Nephron progenitor cell (in vitro differentiated cells): ENCODE data around the gene A4GALT.
A peak's percentile ranks its signal among the peaks of the same experiment; 100 is the strongest.
"Not testable (repeated sequence)": the region's sequence is repeated elsewhere in the genome, so short reads cannot be mapped to it uniquely, and the experiment has no call there.

ENCODE experiments used
- DNase-seq: peaks from one replicate; pipeline ENCODE4 v3.0.0; 2021
- H3K27ac Mint-ChIP-seq: 2 replicates; pipeline ENCODE4 v1.8.0; 2021; ENCODE audit warnings: mild to moderate bottlenecking, moderate library complexity, mixed read lengths
- H3K27me3 Mint-ChIP-seq: 2 replicates; pipeline ENCODE4 v1.8.0; 2021; ENCODE audit warnings: mild to moderate bottlenecking, low read depth, mixed read lengths; ENCODE audit not compliant: poor library complexity
- H3K36me3 Mint-ChIP-seq: 2 replicates; pipeline ENCODE4 v1.8.0; 2021; ENCODE audit warnings: low read depth, mixed read lengths
- H3K4me1 Mint-ChIP-seq: 2 replicates; pipeline ENCODE4 v1.8.0; 2021; ENCODE audit warnings: mixed read lengths
- H3K4me3 Mint-ChIP-seq: 2 replicates; pipeline ENCODE4 v1.8.0; 2021; ENCODE audit warnings: mild to moderate bottlenecking, moderate library complexity, mixed read lengths
- H3K9me3 Mint-ChIP-seq: 2 replicates; pipeline ENCODE4 v1.8.0; 2021; ENCODE audit warnings: mild to moderate bottlenecking, moderate library complexity, mixed read lengths
- CTCF ChIP-seq: fragments of 200-600 bp; sonication (generic); IDR thresholded peaks from 2 replicates; pipeline ENCODE4 v1.5.0; 2021; ENCODE audit warnings: antibody characterized with exemption

The A4GALT gene

GRCh38 chr22:42754658-42755057, 34.0 kb upstream of the A4GALT start:
- H3K4me3 Mint-ChIP-seq, result no peak overlapping the region
- no peak for TF ChIP-seq CTCF
- H3K9me3 Mint-ChIP-seq, result peaks cover 7% of the 10 kb centered on the region

DNA sequence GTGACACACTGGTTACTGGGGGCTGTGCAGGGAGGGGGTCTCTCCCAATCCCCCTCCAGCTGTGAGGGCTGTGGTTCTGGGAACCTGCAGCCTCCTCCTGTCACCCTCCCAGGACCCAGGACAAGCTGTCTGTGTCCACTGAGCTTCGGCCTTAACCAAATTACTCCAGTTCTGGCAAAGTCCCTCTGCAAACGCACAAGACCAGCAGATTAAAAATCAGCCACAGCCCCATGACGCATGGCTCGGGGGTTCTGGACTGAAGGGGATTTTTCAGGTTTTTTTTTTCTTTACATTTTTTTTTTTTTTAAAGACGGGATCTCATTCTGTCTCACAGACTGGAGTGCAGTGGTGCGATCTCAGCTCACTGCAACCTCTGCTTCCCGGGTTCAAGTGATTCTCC, 32.2 kb upstream of the A4GALT start:
- Mint-ChIP-seq H3K4me3 (no peak overlapping the region), H3K4me1 (peaks cover 19% of the 10 kb centered on the region), H3K36me3 (no peaks in the 10 kb centered on the region), H3K9me3 (peaks cover 7% of the 10 kb centered on the region), H3K27ac (no peak overlapping the region), H3K27me3 (peaks cover 30% of the 10 kb centered on the region)
- DNase-seq, result no peak
- no peak for TF ChIP-seq CTCF

More at GRCh38 chr22:42754658-42755057, 34.0 kb upstream of the A4GALT start:
- no peaks in the 10 kb centered on the region for H3K36me3 Mint-ChIP-seq
- H3K27ac Mint-ChIP-seq, result no peak overlapping the region
- no peak for DNase-seq
- peaks cover 14% of the 10 kb centered on the region for H3K4me1 Mint-ChIP-seq
- peaks cover 40% of the 10 kb centered on the region for H3K27me3 Mint-ChIP-seq

- no peak for TF ChIP-seq CTCF
- Mint-ChIP-seq H3K9me3 (peaks cover 7% of the 10 kb centered on the region), H3K27me3 (peaks cover 23% of the 10 kb centered on the region), H3K4me1 (peaks cover 16% of the 10 kb centered on the region), H3K27ac (peak overlapping the region; percentile 91), H3K36me3 (no peaks in the 10 kb centered on the region), H3K4me3 (no peak overlapping the region)
- DNase-seq, result no peak
Measured at GRCh38 chr22:42752230-42752746, 31.6 kb upstream of the A4GALT start.

DNA sequence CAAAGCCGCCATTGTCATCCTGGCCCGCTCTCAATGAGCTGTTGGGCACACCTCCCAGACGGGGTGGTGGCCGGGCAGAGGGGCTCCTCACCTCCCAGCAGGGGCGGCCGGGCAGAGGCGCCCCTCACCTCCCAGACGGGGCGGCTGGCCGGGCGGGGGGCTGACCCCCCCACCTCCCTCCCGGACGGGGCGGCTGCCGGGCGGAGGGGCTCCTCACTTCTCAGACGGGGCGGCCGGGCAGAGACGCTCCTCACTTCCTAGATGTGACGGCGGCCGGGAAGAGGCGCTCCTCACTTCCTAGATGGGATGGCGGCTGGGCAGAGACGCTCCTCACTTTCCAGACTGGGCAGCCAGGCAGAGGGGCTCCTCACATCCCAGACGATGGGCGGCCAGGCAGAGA, 29.8 kb upstream of the A4GALT start:
- not testable (repeated sequence) for H3K9me3 Mint-ChIP-seq, H3K27ac Mint-ChIP-seq, DNase-seq, H3K36me3 Mint-ChIP-seq, H3K27me3 Mint-ChIP-seq, H3K4me3 Mint-ChIP-seq
- H3K4me1 Mint-ChIP-seq, result peaks cover 16% of the 10 kb centered on the region

DNA sequence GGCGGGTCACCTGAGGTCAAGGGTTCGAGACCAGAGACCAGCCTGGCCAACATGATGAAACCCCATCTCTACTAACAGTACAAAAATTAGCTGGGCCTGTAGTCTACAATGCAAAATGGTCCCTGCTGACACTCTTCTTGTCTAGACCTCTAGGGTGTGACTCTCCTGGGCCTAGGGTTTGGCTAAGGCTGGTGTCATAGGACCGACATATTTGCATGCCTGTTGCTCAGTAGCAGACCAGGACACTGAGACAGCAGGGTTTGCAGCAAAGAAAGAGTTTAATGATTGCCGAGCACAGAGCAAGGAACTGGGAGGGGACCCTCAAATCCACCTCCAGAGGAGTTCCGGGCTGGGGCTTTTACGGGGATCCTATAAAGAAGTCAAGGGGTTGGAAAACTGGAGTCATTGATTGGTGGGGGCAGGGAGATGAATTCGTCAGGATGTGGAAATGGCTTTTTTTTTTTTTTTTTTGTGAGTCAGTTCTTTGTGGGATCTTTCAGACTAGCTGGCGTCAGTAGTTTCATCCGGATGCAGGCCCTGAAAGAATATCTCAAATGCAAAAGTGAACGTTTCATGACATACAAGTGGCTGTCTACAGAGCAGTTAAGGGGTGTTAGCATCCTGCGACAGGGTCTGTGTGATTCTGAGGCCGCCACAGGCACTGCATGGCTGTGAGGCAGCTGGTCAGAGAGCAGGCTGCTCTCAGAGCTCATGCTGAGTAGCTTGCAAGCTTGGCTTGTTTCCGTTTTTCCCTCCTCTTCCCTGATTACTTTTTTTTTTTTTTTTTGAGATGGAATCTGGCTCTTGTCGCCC, 27.2 kb upstream of the A4GALT start:
- H3K27me3 Mint-ChIP-seq, result peaks cover 3% of the 10 kb centered on the region
- no peaks in the 10 kb centered on the region for H3K36me3 Mint-ChIP-seq
- DNase-seq, result no peak
- peaks cover 7% of the 10 kb centered on the region for H3K9me3 Mint-ChIP-seq
- H3K4me1 Mint-ChIP-seq, result peaks cover 16% of the 10 kb centered on the region
- H3K4me3 Mint-ChIP-seq, result no peak overlapping the region
- no peak for TF ChIP-seq CTCF
- peak overlapping the region; percentile 75 for H3K27ac Mint-ChIP-seq

DNA sequence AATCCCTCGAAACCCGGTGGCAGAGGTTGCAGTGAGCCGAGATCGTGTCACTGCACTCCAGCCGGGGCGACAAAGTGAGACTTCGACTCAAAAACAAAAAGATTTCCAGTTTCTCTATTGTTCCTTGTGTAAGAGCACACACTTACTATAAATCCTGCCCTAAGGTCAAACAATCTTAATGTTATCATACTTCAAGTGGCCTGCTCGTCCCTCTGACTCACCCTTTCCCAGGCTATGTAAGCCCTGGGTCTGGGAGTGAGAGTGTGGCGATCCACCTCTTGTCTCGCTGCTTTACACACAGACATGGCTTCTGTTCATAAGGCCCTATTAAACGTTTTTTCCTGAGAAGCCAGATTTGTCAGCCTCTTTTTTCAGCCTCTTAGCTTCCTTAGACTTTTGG, 24.4 kb upstream of the A4GALT start:
- Mint-ChIP-seq H3K9me3 (no peaks in the 10 kb centered on the region), H3K4me3 (no peak overlapping the region), H3K4me1 (peaks cover 14% of the 10 kb centered on the region), H3K27ac (no peak overlapping the region), H3K36me3 (no peaks in the 10 kb centered on the region), H3K27me3 (peaks cover 3% of the 10 kb centered on the region)
- TF ChIP-seq CTCF, result no peak
- no peak for DNase-seq
